Activated T-cell treated with anti-CD3 and anti-CD28 coated beads, Interleukin-2, amount 50 U/mL, for 1 hour (primary cell): ENCODE data around the gene STK38L.

ENCODE experiments used
- DNase-seq: peaks from one replicate; pipeline ENCODE4 v3.0.0-alpha.2; 2020

The STK38L gene

DNA sequence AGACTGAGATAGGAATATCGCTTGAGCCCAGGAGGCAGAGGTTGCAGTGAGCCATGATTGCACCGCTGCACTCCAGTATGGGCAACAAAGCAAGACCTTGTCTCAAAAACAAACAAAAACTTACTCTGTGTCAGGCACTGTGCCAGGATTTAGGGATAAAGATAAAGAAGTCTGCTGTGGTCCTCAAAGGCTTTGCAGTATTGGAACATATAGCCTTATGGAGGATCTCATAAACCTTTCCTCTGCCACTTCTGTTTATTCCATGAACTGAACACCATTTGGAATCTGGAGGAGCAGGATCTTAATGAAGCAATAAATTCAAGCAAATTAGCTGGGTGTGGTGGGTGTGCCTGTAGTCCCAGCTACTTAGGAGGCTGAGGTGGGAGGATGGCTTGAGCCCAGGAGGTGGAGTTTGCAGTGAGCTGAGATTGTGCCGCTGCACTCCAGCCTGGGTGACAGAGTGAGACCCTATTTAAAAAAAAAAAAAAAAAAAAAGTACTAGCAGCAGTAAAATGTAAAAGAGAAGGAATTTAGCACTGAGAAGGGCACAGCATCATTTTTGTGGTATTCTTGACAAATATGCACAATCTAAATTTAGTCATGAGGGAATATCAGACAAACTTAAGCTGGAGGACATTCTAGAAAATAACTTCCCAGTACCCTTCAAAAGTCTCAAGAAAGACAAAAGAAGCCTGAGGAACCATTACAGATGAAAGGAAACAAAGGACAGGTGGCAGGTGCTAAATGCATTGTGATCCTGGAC is 115.7 kb downstream of the STK38L start:
- no peak for DNase-seq

DNA sequence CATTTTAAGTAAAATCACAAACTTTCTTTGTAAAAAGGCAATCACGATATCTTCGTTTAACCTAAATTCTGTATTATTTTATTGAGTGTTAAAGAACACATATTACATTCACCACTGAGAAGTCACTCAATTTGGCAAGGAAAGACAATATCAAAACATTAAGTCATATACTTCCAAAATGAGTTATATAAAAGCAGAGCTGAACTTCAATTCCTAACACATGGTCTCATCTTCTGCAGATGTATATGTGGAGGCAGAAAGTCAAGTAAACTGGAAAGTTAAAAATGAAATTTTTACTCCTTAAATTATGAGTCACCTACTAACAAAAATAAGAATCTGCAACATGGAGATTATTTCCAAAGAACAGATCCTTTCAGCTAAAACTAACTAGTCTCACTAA is 117.3 kb downstream of the STK38L start:
- DNase-seq: no peak

DNA sequence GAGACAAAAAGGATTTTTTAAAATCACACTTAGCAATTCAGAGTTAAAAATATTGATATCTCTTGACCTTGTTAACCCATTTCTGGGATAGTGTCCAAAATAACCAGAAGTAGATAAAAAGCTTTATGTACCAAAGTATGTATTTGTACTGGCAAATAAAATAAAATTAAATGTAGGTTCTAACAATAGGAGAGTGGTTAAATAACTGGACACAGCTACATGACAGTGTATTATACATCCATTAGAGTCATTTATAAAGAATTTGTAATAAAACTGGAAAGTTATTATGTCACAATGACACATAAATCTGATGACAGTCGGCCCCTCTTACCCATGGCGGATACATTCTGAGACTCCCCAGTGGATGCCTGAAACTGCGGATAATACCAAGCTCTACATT is 122.5 kb downstream of the STK38L start:
- no peak for DNase-seq

DNA sequence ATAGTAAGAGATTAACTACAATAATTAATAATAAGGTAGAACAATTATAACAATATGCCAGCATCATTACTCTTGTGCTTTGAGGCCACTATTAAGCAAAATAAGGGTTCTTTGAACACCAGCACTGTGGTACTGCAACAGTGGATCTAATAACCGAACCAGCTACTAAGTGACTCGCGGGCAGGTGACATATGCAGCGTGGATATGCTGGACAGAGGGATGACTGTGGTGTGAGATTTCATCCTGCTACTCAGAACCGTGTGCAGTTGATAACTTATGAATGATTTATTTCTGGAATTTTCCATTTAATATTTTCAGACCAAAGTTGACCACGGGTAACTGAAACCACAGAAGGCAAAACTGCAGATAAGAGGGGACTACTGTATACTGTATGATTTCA is 123.0 kb downstream of the STK38L start:
- DNase-seq: no peak
